K562 (cell line): ENCODE results near the gene ATRNL1.

Source experiments
- CTCF ChIP-seq, 3 experiments: IDR thresholded peaks in 2 of 3; conservative IDR thresholded peaks in 1 of 3; 2 replicates each; pipeline ENCODE4 v1.5.1; 2011 to 2012; ENCODE audit warnings: low read length in 3 of 3, mild to moderate bottlenecking in 3 of 3, control low read depth in 2 of 3, improper control_type of control experiment in 1 of 3, inconsistent platforms in 1 of 3, low read depth in 1 of 3, mixed read lengths in 1 of 3, moderate library complexity in 1 of 3; ENCODE audit not compliant: insufficient read depth in 2 of 3
- EP300 ChIP-seq: IDR thresholded peaks from 2 replicates; pipeline ENCODE4 v1.6.1; 2012; ENCODE audit warnings: low read length, improper control_type of control experiment
- ESRRA ChIP-seq: fragments of 450-650 bp; IDR thresholded peaks from 2 replicates; pipeline ENCODE4 v1.6.1; 2014; ENCODE audit warnings: low read depth, mild to moderate bottlenecking, moderate library complexity, borderline replicate concordance
- EZH2 ChIP-seq: IDR thresholded peaks from 2 replicates; pipeline ENCODE4 v1.6.1; 2012; ENCODE audit warnings: low read depth, mild to moderate bottlenecking, inconsistent platforms, low read length, borderline replicate concordance
- IFI16 ChIP-seq: fragments of 250-450 bp; sonication (Bioruptor Pico); IDR thresholded peaks from 2 replicates; pipeline ENCODE4 v2.1.2; 2022; ENCODE audit warnings: mild to moderate bottlenecking, inconsistent platforms
- JUND ChIP-seq, 2 experiments: IDR thresholded peaks; 2 replicates in 1 of 2; 3 replicates in 1 of 2; pipeline ENCODE4 v1.6.1; 2011; ENCODE audit warnings: borderline replicate concordance in 2 of 2, low read depth in 2 of 2, low read length in 2 of 2, improper control_type of control experiment in 1 of 2, missing biosample characterization in 1 of 2, missing genetic modification characterization in 1 of 2, missing genetic modification reagents in 1 of 2
- POLR2A ChIP-seq: fragments of 450-650 bp; conservative IDR thresholded peaks from 2 replicates; pipeline ENCODE4 v1.6.1; 2016
- SMC3 ChIP-seq: conservative IDR thresholded peaks from 2 replicates; pipeline ENCODE4 v1.6.1; 2011; ENCODE audit warnings: low read depth, low read length, improper control_type of control experiment; ENCODE audit not compliant: insufficient read depth
- ZEB2 ChIP-seq: fragments of 450-650 bp; IDR thresholded peaks from 2 replicates; pipeline ENCODE4 v1.6.1; 2016
- ZNF695 ChIP-seq: fragments of 450-650 bp; formaldehyde crosslinking; IDR thresholded peaks from 2 replicates; pipeline ENCODE4 v1.4.0; 2020; ENCODE audit warnings: mild to moderate bottlenecking, moderate library complexity

DNA sequence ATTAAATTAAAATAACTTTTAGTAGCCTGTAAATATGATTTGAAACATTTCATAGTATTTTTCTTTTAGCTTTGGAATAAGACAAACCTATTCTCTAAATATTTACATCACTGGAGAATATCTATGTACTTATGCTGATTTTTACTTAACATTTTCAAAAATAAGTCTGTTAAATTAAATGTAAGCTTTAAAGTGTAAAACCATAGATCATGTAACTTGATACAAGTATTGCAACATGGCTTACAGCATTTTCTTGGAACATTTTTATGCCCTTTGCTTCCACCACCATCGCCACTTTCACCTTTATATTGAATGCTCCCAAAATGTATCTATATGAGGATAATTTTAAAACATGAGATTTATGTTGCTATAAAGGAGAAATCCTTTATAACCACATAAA is 752.8 kb downstream of the ATRNL1 start:
- TF ChIP-seq IFI16 (CRISPR knock-in tag) (no peak), CTCF (IDR thresholded peaks at IDR 0.05 in 2 of 3, conservative IDR thresholded peaks at IDR 0.05 in 1 of 3; ENCODE audit: insufficient read depth in 2 of 3, low read depth in 1 of 3, low read length in 3 of 3) (no peak), EP300 (no peak), JUND (IDR thresholded peaks at IDR 0.05; ENCODE audit: borderline replicate concordance, low read depth, low read length) (no peak), JUND (tag; IDR thresholded peaks at IDR 0.05; ENCODE audit: borderline replicate concordance, low read depth, low read length) (no peak), ESRRA (no peak), EZH2 (no peak), POLR2A (no peak), SMC3 (no peak), ZEB2 (no peak), ZNF695 (no peak)
